ENCODE results near the gene NFATC3.

Gene NFATC3

DNA sequence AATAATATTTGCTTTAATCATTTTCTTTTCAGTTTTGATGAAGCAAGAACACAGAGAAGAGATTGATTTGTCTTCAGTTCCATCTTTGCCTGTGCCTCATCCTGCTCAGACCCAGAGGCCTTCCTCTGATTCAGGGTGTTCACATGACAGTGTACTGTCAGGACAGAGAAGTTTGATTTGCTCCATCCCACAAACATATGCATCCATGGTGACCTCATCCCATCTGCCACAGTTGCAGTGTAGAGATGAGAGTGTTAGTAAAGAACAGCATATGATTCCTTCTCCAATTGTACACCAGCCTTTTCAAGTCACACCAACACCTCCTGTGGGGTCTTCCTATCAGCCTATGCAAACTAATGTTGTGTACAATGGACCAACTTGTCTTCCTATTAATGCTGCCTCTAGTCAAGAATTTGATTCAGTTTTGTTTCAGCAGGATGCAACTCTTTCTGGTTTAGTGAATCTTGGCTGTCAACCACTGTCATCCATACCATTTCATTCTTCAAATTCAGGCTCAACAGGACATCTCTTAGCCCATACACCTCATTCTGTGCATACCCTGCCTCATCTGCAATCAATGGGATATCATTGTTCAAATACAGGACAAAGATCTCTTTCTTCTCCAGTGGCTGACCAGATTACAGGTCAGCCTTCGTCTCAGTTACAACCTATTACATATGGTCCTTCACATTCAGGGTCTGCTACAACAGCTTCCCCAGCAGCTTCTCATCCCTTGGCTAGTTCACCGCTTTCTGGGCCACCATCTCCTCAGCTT, 105.8 kb downstream of the NFATC3 start:
- DNase-seq, result peak in 4 of 14 donors; percentile 10 to 40 (median 19)

GRCh38 chr16:68194251-68194650, 109.1 kb downstream of the NFATC3 start:
- no peak for DNase-seq

DNA sequence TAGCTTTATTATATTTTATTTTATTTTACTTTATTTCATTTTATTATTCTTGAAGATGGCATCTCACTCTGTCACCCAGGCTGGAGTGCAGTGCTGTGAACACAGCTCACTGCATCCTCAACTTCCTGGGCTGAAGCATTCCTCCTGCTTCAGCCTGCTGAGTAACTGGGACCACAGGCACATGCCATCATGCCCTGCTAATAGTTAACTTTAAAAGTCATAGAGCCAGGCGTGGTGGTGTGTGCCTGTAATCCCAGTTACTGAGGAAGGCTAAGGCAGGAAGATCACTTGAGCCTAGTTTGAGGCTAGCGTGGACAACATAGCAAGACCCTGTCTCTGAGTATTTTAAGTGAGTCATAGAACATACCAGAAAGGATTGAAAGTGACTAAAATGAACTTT, 112.1 kb downstream of the NFATC3 start:
- DNase-seq, result no peak

DNA sequence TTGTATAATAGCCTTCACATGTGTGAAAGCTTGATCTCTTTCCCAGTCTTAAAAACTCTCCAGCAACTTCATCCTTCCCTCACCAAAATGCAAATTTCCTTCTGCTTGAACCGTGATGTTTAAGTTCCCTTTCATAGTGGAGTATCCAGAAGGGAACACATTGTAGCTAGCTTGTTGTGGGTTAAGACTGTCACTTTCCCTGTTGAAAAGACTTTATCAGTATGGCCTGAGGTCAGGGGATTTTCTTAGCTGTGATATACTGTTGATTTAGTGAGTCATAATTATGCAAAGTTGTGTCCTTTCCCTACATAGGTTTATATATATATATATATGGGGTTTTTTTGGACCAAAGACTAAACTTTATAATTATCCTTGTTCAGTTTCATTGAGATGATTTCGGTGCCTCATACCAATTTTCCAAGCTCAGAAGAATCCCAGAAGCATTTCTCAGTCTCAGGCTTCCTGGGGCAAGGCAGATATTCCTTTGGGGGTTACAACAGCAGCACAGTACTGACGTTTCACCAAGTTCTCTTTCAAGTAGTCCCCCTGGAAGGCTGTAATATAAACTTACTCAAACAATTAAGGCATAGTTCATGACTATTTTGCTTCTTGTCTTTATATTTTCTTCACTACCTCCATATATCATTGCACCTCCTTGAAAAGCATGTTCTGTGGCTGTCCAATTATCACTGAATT, 115.1 kb downstream of the NFATC3 start:
- DNase-seq, result no peak

DNA sequence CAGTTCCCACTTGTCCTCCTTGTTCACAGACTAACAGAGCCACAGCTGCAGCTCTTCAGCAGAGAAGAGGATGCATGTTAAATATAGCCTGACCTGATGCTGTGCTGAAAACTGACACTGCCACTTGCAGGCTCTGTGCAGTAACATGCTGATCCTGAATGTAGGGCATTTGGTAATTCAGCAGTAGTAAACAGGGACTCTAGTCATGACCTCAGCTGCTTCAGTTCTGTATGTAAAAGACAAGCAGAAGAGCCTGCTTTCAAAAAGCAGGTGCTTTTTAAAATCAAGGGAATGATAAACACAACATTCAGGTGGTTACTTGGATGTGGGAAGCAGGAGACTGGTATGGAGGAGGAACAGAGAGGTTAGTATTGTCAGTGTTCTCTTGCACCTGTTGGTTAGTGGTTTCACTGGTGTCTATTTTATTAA, 116.9 kb downstream of the NFATC3 start:
- peak in 1 of 14 donors; percentile 86 for DNase-seq

DNA sequence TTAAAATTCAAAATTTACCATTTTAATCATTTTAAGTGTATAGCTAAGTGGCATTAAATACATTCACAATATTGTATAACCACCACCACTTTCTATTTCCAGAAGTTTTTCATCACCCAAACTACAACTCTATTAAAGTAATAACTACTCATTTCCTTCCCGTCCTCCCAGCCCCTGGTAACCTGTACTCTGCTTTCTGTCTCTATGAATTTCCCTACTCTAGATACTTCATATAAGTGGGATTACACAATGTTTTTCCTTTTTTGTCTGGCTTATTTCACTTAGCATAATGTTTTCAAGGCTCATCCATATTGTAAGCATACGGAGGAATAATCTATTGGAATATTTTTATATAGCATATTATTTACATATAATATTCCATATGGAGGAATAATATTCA, 121.1 kb downstream of the NFATC3 start:
- DNase-seq, result no peak

GRCh38 chr16:68214726-68215125, 129.6 kb downstream of the NFATC3 start:
- DNase-seq, result no peak

DNA sequence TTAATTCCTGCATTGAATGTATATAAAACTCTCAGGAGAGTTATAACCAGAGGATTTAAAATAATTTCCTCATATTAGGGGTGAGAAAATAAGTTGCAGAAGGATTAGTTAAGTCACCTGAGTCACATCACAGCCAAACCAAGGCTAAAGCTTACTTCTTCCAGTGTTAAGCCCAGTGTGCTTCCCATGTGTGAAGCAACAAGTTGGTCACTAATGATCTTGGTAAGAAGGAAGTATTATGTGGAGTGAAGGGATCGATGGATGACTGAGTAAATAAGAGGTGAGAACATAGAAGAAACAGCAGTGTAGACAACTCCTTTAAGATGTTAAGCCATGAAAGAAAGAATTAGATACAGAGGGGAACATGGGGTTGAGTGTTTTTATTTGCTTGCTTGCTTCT, 130.1 kb downstream of the NFATC3 start:
- no peak for DNase-seq

- no peak for DNase-seq
These were observed 131.1 kb downstream of the NFATC3 start for GRCh38 chr16:68216240-68216639.

DNA sequence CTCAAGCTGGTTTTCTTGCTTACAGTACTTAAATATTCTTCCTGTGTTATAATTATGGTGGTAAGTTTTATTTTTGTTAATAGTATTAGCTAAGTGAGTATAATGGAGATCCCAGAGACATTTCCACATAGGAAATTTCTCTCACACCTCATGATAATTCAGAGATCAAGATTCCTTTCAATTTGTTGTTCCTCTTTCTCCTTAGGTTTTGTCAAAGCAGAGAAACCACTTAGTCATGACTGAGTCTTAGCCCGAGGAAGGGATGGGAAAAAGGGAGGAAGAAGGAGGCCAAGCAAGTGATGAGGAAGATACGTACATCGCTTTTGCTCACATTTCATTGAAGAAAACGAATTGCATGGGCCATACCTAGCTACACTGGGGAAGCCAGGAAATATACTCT, 132.3 kb downstream of the NFATC3 start:
- no peak for DNase-seq

DNA sequence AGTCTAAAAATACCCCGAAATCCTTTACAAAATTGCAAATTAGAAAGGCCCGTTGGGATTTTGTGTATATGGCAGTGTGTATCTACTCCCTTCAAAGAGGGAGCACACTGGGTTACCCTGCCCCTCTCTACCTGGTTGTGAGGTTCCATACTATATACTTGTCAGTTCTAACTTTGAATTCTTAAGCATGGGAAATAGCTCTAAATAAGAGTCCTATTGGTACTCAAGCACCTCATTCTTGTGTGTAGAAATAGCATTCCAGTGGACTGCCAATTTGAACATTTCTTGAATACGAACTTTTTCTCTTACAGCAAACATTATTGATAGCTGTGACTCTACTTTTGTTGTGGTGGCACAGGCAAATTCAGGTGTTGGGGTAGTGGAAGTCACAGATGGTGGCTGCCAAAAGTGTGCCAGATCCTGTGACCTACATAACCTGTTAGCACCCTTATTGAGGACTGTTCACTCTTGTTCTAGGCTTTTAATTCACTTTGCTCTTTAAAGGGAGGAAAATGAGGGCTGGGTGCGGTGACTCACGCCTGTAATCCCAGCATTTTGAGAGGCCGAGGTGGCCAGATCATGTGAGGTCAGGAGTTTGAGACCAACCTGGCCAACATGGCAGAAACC, 134.7 kb downstream of the NFATC3 start:
- DNase-seq, result no peak

GRCh38 chr16:68223072-68223471, 137.9 kb downstream of the NFATC3 start:
- no peak for DNase-seq

DNA sequence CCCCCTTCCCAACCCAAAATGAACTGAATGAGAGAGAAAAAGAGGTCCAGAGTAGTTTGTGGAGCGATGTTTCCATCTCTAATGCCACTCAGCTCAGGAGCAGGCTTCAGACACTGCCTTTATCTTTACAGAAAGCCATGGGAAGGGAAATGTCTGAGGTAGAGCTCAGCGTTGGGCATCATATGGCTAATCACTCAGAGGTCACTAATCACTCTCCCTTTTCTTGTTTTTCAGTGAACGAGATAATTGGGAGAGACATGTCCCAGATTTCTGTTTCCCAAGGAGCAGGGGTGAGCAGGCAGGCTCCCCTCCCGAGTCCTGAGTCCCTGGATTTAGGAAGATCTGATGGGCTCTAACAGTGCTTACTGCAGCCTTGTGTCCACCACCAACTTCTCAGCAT, 140.9 kb downstream of the NFATC3 start:
- no peak for DNase-seq

GRCh38 chr16:68227183-68227793, 142.1 kb downstream of the NFATC3 start:
- DNase-seq, result no peak

DNA sequence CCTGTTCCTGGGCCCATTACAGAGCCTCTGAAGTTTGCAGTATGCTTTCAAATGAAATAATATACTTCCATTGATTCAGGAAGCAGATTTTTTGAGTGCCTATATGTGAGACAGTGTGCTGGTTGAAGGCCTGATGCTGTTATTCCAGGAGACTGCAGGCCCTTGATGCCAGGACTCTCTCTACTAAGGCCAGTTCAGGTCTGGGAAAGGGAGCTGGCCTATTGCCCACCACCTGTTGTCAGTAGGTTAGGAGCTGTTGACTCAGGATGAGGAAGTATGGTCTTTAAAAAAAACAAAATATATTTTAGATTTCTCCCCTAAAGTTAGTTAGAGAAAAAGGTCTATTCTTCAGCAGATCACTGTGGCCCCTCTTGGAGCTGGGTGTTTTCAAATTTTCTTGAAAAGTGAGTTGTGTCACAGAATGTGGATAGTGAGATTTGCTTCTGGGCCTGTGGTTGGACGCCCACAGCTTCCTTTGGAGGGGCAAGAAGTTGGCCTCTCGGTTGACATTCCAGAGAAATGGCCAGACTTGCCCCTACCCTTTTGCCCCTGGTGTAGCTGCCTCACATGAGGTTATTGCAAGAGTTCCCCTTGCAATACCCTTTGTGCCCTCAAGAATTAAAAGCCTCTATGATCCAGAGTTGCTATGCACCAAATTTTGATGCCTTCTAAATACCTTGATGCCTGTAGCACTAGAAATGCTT, 142.8 kb downstream of the NFATC3 start:
- DNase-seq, result peak in 1 of 14 donors; percentile 18

GRCh38 chr16:68228652-68229051, 143.5 kb downstream of the NFATC3 start:
- DNase-seq, result no peak

- DNase-seq, result peak in 6 of 14 donors; percentile 9 to 46 (median 26)
These were observed 144.4 kb downstream of the NFATC3 start for GRCh38 chr16:68229431-68230175.

GRCh38 chr16:68230176-68230571, 145.0 kb downstream of the NFATC3 start:
- no peak for DNase-seq

- no peak for DNase-seq
These were observed 145.8 kb downstream of the NFATC3 start for GRCh38 chr16:68230956-68231355.

- no peak for DNase-seq
These were observed 146.4 kb downstream of the NFATC3 start for GRCh38 chr16:68231384-68232136.

DNA sequence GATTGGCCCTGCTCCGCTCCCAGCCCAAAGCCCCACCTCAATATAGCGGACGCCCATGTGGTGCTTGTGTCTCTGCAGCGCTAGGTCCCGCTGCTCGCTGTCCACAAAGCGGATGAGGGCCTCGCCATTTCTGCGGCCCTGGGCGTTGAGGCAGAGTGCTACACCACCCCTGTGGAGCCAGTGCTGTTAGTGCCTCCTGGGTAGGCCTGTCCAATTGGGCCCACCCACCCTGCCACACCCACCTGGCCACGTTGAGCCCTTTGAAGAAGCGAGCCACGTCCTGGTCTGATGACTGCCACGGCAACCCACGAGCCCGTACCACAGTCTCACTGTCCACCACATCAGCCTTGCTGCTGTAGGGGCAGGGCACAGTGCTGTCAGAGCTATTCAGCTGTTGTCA, 147.2 kb downstream of the NFATC3 start:
- DNase-seq, result no peak

Data from C1 segment of cervical spinal cord (tissue), 14 donors.